ENCODE results near the gene TAS2R60. TPM values are rescaled to one million over a fixed set of nuclear protein-coding genes. Genes with fewer than 3 reads are reported as not detected.

The TAS2R60 gene
- total and polyA plus RNA-seq, 2 donors, result 0.02 to 0.24 TPM

DNA sequence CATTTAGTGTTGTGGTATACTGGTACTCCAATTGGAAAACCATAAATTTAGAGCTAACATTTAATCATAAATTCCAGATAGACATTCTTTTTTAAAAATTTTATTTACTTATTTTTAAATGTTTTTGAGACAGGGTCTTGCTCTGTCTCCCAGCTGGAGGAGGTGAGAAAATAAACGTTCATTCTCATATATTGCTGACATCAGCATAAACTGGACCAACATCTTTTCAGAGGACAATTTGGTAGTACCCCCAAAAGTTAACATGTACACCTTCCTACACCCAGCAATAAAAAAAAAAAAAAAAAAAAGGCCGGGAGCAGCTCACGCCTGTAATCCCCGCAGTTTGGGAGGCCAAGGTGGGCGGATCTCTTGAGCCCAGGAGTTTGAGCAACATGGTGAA, 5.2 kb downstream of the TAS2R60 start:
- DNase-seq (ENCODE audit: low read depth in 6 of 9, low spot score in 9 of 9), result no peak
- 98% methylated on average over 5 of the region's 5 CpGs for WGBS
- Histone ChIP-seq H3K4me3 (ENCODE audit: low read length in 2 of 2) (no peak overlapping the region), H3K4me1 (ENCODE audit: control insufficient read depth in 2 of 2, insufficient read depth in 2 of 2, low read length in 2 of 2) (peaks cover 0 to 8% of the 10 kb centered on the region in 2 donors), H3K36me3 (ENCODE audit: control insufficient read depth in 2 of 2, insufficient read depth in 2 of 2, low read length in 1 of 2) (no peaks in the 10 kb centered on the region), H3K27ac (ENCODE audit: low read depth in 1 of 2, low read length in 1 of 2) (no peak overlapping the region), H3K27me3 (ENCODE audit: control insufficient read depth in 2 of 2, insufficient read depth in 1 of 2, low read length in 1 of 2) (no peaks in the 10 kb centered on the region), H3K9me3 (ENCODE audit: control insufficient read depth in 2 of 2, insufficient read depth in 1 of 2, low read length in 1 of 2) (no peaks in the 10 kb centered on the region)

GRCh38 chr7:143449793-143450192, 6.5 kb downstream of the TAS2R60 start:
- Histone ChIP-seq H3K4me3 (ENCODE audit: low read length in 2 of 2) (no peak overlapping the region), H3K9me3 (ENCODE audit: control insufficient read depth in 2 of 2, insufficient read depth in 1 of 2, low read length in 1 of 2) (no peaks in the 10 kb centered on the region), H3K27me3 (ENCODE audit: control insufficient read depth in 2 of 2, insufficient read depth in 1 of 2, low read length in 1 of 2) (no peaks in the 10 kb centered on the region)

GRCh38 chr7:143451122-143451521, 7.9 kb downstream of the TAS2R60 start:
- Histone ChIP-seq H3K9me3 (ENCODE audit: control insufficient read depth in 2 of 2, insufficient read depth in 1 of 2, low read length in 1 of 2) (no peaks in the 10 kb centered on the region), H3K4me3 (ENCODE audit: low read length in 2 of 2) (no peak overlapping the region), H3K4me1 (ENCODE audit: control insufficient read depth in 2 of 2, insufficient read depth in 2 of 2, low read length in 2 of 2) (peaks cover 0 to 8% of the 10 kb centered on the region in 2 donors), H3K27me3 (ENCODE audit: control insufficient read depth in 2 of 2, insufficient read depth in 1 of 2, low read length in 1 of 2) (no peaks in the 10 kb centered on the region), H3K27ac (ENCODE audit: low read depth in 1 of 2, low read length in 1 of 2) (no peak overlapping the region), H3K36me3 (ENCODE audit: control insufficient read depth in 2 of 2, insufficient read depth in 2 of 2, low read length in 1 of 2) (no peaks in the 10 kb centered on the region)
- DNase-seq (ENCODE audit: low read depth in 6 of 9, low spot score in 9 of 9), result no peak

More at GRCh38 chr7:143449793-143450192, 6.5 kb downstream of the TAS2R60 start:
- Histone ChIP-seq H3K36me3 (ENCODE audit: control insufficient read depth in 2 of 2, insufficient read depth in 2 of 2, low read length in 1 of 2) (no peaks in the 10 kb centered on the region), H3K4me1 (ENCODE audit: control insufficient read depth in 2 of 2, insufficient read depth in 2 of 2, low read length in 2 of 2) (peaks cover 0 to 8% of the 10 kb centered on the region in 2 donors), H3K27ac (ENCODE audit: low read depth in 1 of 2, low read length in 1 of 2) (no peak overlapping the region)
- WGBS, result 96% methylated on average over 3 of the region's 3 CpGs
- DNase-seq (ENCODE audit: low read depth in 6 of 9, low spot score in 9 of 9), result no peak

- 96% methylated on average over 1 of the region's 1 CpG for WGBS
- H3K27ac ChIP-seq (ENCODE audit: low read depth in 1 of 2, low read length in 1 of 2), result no peak overlapping the region
- DNase-seq (ENCODE audit: low read depth in 6 of 9, low spot score in 9 of 9), result no peak
- H3K9me3 ChIP-seq (ENCODE audit: control insufficient read depth in 2 of 2, insufficient read depth in 1 of 2, low read length in 1 of 2), result no peaks in the 10 kb centered on the region
- H3K4me3 ChIP-seq (ENCODE audit: low read length in 2 of 2), result no peak overlapping the region
- H3K4me1 ChIP-seq (ENCODE audit: control insufficient read depth in 2 of 2, insufficient read depth in 2 of 2, low read length in 2 of 2), result peaks cover 0 to 8% of the 10 kb centered on the region in 2 donors
- H3K36me3 ChIP-seq (ENCODE audit: control insufficient read depth in 2 of 2, insufficient read depth in 2 of 2, low read length in 1 of 2), result no peaks in the 10 kb centered on the region
- H3K27me3 ChIP-seq (ENCODE audit: control insufficient read depth in 2 of 2, insufficient read depth in 1 of 2, low read length in 1 of 2), result no peaks in the 10 kb centered on the region
Measured at GRCh38 chr7:143451746-143452145, 8.5 kb downstream of the TAS2R60 start.

- Histone ChIP-seq H3K27ac (ENCODE audit: low read depth in 1 of 2, low read length in 1 of 2) (no peak overlapping the region), H3K27me3 (ENCODE audit: control insufficient read depth in 2 of 2, insufficient read depth in 1 of 2, low read length in 1 of 2) (no peaks in the 10 kb centered on the region), H3K4me1 (ENCODE audit: control insufficient read depth in 2 of 2, insufficient read depth in 2 of 2, low read length in 2 of 2) (peaks cover 0 to 8% of the 10 kb centered on the region in 2 donors), H3K36me3 (ENCODE audit: control insufficient read depth in 2 of 2, insufficient read depth in 2 of 2, low read length in 1 of 2) (no peaks in the 10 kb centered on the region), H3K4me3 (ENCODE audit: low read length in 2 of 2) (no peak overlapping the region), H3K9me3 (ENCODE audit: control insufficient read depth in 2 of 2, insufficient read depth in 1 of 2, low read length in 1 of 2) (no peaks in the 10 kb centered on the region)
- no peak for DNase-seq (ENCODE audit: low read depth in 6 of 9, low spot score in 9 of 9)
- WGBS, result 94% methylated on average over 2 of the region's 2 CpGs
Measured at GRCh38 chr7:143452495-143452894, 9.2 kb downstream of the TAS2R60 start.

DNA sequence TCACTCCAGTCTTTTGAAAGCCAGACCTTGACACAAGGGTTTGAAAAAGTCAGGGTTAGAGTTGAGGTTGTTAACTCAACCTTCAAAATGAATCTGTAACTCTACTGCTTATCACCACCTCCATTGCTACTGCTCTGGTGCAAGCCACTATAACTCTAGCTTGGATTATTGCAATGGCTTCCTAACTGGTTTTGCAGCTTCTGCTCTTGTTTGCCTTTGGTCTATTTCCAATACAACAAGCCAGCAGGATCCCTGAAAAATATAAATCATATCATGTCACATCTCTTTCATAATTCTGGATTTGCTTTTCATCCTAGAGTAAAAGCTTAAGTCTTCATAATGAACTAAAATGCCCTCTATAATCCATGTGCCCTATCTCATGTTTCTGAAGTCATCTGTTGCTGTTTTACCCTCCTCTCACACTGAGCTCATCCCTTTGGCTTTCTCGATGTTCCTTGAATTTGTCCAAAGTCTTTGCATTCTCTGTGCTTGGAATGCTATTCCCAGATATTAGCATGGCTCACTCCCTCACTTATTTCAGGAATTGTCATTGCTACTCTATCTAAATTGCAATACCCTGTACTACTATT, 10.9 kb downstream of the TAS2R60 start:
- no peaks in the 10 kb centered on the region for H3K27me3 ChIP-seq (ENCODE audit: control insufficient read depth in 2 of 2, insufficient read depth in 1 of 2, low read length in 1 of 2)
- H3K4me1 ChIP-seq (ENCODE audit: control insufficient read depth in 2 of 2, insufficient read depth in 2 of 2, low read length in 2 of 2), result peaks cover 0 to 8% of the 10 kb centered on the region in 2 donors
- no peaks in the 10 kb centered on the region for H3K9me3 ChIP-seq (ENCODE audit: control insufficient read depth in 2 of 2, insufficient read depth in 1 of 2, low read length in 1 of 2)
- no peak for DNase-seq (ENCODE audit: low read depth in 6 of 9, low spot score in 9 of 9)
- WGBS, result 93% methylated on average over 1 of the region's 1 CpG
- no peaks in the 10 kb centered on the region for H3K36me3 ChIP-seq (ENCODE audit: control insufficient read depth in 2 of 2, insufficient read depth in 2 of 2, low read length in 1 of 2)
- H3K27ac ChIP-seq (ENCODE audit: low read depth in 1 of 2, low read length in 1 of 2), result no peak overlapping the region
- no peak overlapping the region for H3K4me3 ChIP-seq (ENCODE audit: low read length in 2 of 2)

GRCh38 chr7:143455491-143455890, 12.2 kb downstream of the TAS2R60 start:
- H3K4me1 ChIP-seq (ENCODE audit: control insufficient read depth in 2 of 2, insufficient read depth in 2 of 2, low read length in 2 of 2), result peaks cover 0 to 8% of the 10 kb centered on the region in 2 donors
- no peaks in the 10 kb centered on the region for H3K27me3 ChIP-seq (ENCODE audit: control insufficient read depth in 2 of 2, insufficient read depth in 1 of 2, low read length in 1 of 2)
- 96% methylated on average over 2 of the region's 2 CpGs for WGBS
- DNase-seq (ENCODE audit: low read depth in 6 of 9, low spot score in 9 of 9), result no peak
- H3K27ac ChIP-seq (ENCODE audit: low read depth in 1 of 2, low read length in 1 of 2), result no peak overlapping the region
- no peaks in the 10 kb centered on the region for H3K9me3 ChIP-seq (ENCODE audit: control insufficient read depth in 2 of 2, insufficient read depth in 1 of 2, low read length in 1 of 2)
- no peaks in the 10 kb centered on the region for H3K36me3 ChIP-seq (ENCODE audit: control insufficient read depth in 2 of 2, insufficient read depth in 2 of 2, low read length in 1 of 2)
- H3K4me3 ChIP-seq (ENCODE audit: low read length in 2 of 2), result no peak overlapping the region

DNA sequence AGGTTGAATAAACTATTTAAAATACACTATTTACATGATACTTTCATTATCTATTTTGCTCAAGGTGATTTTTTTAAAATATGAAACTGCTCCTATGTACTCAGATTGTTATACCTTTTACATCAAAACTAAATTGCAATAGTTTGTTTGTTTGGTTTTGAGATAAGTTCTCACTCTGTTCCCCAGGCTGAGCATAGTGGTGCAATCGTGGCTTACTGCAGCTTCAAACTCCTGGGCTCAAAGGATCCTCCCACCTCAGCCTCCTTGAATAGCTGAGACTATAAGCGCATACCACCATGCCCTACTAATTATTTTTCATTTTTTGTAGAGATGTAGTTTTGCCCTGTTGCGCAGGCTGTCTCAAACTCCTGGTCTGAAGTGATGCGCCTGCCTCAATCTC, 12.7 kb downstream of the TAS2R60 start:
- 83% methylated on average over 4 of the region's 4 CpGs for WGBS
- H3K9me3 ChIP-seq (ENCODE audit: control insufficient read depth in 2 of 2, insufficient read depth in 1 of 2, low read length in 1 of 2), result no peaks in the 10 kb centered on the region
- H3K36me3 ChIP-seq (ENCODE audit: control insufficient read depth in 2 of 2, insufficient read depth in 2 of 2, low read length in 1 of 2), result no peaks in the 10 kb centered on the region
- DNase-seq (ENCODE audit: low read depth in 6 of 9, low spot score in 9 of 9), result no peak
- no peak overlapping the region for H3K27ac ChIP-seq (ENCODE audit: low read depth in 1 of 2, low read length in 1 of 2)
- no peak overlapping the region for H3K4me3 ChIP-seq (ENCODE audit: low read length in 2 of 2)
- H3K4me1 ChIP-seq (ENCODE audit: control insufficient read depth in 2 of 2, insufficient read depth in 2 of 2, low read length in 2 of 2), result peaks cover 0 to 8% of the 10 kb centered on the region in 2 donors
- no peaks in the 10 kb centered on the region for H3K27me3 ChIP-seq (ENCODE audit: control insufficient read depth in 2 of 2, insufficient read depth in 1 of 2, low read length in 1 of 2)

DNA sequence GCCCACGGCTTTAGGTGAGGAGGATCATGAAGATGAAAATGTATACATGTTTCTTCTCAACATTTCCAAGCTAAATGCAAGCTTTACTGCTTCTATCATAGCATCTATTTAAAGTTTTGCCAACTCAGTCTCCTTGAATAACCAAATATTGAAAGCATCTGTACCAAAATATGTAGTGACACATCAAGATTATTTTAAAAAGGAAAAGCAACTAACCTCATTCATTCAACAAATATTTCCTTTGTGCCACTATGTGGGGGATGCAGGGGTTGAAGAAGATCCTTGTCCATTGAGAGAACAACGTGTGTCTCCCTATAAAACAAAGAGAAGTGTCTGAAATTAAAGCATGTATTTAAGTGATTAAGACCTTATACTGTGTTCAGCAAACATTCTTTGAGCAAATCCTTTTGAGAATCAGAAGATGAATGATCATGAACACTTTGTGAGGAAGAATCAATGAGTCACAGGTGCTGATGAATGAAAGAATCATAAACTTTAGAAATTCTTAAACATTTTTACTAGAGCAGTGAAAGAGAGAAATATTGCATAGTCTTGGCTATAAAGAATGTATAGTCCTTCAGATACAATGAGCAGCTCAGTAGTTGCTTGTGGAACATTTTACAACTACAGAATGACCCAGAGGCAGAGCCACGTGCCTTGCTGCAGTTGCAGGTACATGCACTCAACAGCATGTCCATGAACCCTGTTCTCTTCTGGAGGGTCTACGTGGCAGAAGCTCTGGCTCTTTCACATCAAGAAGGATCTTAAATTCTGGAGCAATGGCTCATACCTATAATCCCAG, 13.9 kb downstream of the TAS2R60 start:
- no peak overlapping the region for H3K27ac ChIP-seq (ENCODE audit: low read depth in 1 of 2, low read length in 1 of 2)
- H3K4me1 ChIP-seq (ENCODE audit: control insufficient read depth in 2 of 2, insufficient read depth in 2 of 2, low read length in 2 of 2), result peaks cover 0 to 8% of the 10 kb centered on the region in 2 donors
- no peak for DNase-seq (ENCODE audit: low read depth in 6 of 9, low spot score in 9 of 9)
- no peaks in the 10 kb centered on the region for H3K27me3 ChIP-seq (ENCODE audit: control insufficient read depth in 2 of 2, insufficient read depth in 1 of 2, low read length in 1 of 2)
- WGBS, result 94% methylated on average over 4 of the region's 4 CpGs
- no peaks in the 10 kb centered on the region for H3K36me3 ChIP-seq (ENCODE audit: control insufficient read depth in 2 of 2, insufficient read depth in 2 of 2, low read length in 1 of 2)
- H3K9me3 ChIP-seq (ENCODE audit: control insufficient read depth in 2 of 2, insufficient read depth in 1 of 2, low read length in 1 of 2), result no peaks in the 10 kb centered on the region
- H3K4me3 ChIP-seq (ENCODE audit: low read length in 2 of 2), result no peak overlapping the region

All from thymus (tissue), 11 donors.